ENCODE data around the gene DAB2IP.

Gene DAB2IP

GRCh38 chr9:121686930-121687541, 35.6 kb downstream of the DAB2IP start:
- TF ChIP-seq CTCF (IDR thresholded peaks at IDR 0.05; ENCODE audit: poor library complexity, severe bottlenecking) = peak; percentile 85
- Histone ChIP-seq H3K4me1 (ENCODE audit: insufficient read depth, poor library complexity, severe bottlenecking) (no peaks in the 10 kb centered on the region), H3K4me3 (ENCODE audit: severe bottlenecking) (no peak overlapping the region), H3K9me3 (ENCODE audit: severe bottlenecking) (no peaks in the 10 kb centered on the region), H3K27me3 (ENCODE audit: insufficient read depth, poor library complexity, severe bottlenecking) (no peaks in the 10 kb centered on the region), H3K27ac (ENCODE audit: poor library complexity, severe bottlenecking) (no peak overlapping the region), H3K36me3 (ENCODE audit: low read depth) (no peaks in the 10 kb centered on the region)
- no peak for DNase-seq (ENCODE audit: low spot score)
- peak; percentile 79 for ATAC-seq (ENCODE audit: low read depth)

- Histone ChIP-seq H3K27ac (ENCODE audit: poor library complexity, severe bottlenecking) (no peak overlapping the region), H3K4me3 (ENCODE audit: severe bottlenecking) (no peak overlapping the region), H3K4me1 (ENCODE audit: insufficient read depth, poor library complexity, severe bottlenecking) (no peaks in the 10 kb centered on the region), H3K27me3 (ENCODE audit: insufficient read depth, poor library complexity, severe bottlenecking) (no peaks in the 10 kb centered on the region), H3K36me3 (ENCODE audit: low read depth) (no peaks in the 10 kb centered on the region), H3K9me3 (ENCODE audit: severe bottlenecking) (no peaks in the 10 kb centered on the region)
- no peak for TF ChIP-seq CTCF (IDR thresholded peaks at IDR 0.05; ENCODE audit: poor library complexity, severe bottlenecking)
- DNase-seq (ENCODE audit: low spot score) (no peak), ATAC-seq (ENCODE audit: low read depth) (no peak)
Measured at GRCh38 chr9:121688146-121688680, 36.8 kb downstream of the DAB2IP start.

- Histone ChIP-seq H3K9me3 (ENCODE audit: severe bottlenecking) (no peaks in the 10 kb centered on the region), H3K4me1 (ENCODE audit: insufficient read depth, poor library complexity, severe bottlenecking) (no peaks in the 10 kb centered on the region), H3K27me3 (ENCODE audit: insufficient read depth, poor library complexity, severe bottlenecking) (no peaks in the 10 kb centered on the region), H3K36me3 (ENCODE audit: low read depth) (no peaks in the 10 kb centered on the region), H3K4me3 (ENCODE audit: severe bottlenecking) (no peak overlapping the region), H3K27ac (ENCODE audit: poor library complexity, severe bottlenecking) (no peak overlapping the region)
- ATAC-seq (ENCODE audit: low read depth) = no peak
- TF ChIP-seq CTCF (IDR thresholded peaks at IDR 0.05; ENCODE audit: poor library complexity, severe bottlenecking) = no peak
- no peak for DNase-seq (ENCODE audit: low spot score)
Measured at GRCh38 chr9:121688681-121689080, 37.2 kb downstream of the DAB2IP start.

GRCh38 chr9:121689461-121690157, 38.2 kb downstream of the DAB2IP start:
- Histone ChIP-seq H3K4me1 (ENCODE audit: insufficient read depth, poor library complexity, severe bottlenecking) (no peaks in the 10 kb centered on the region), H3K36me3 (ENCODE audit: low read depth) (no peaks in the 10 kb centered on the region), H3K9me3 (ENCODE audit: severe bottlenecking) (no peaks in the 10 kb centered on the region), H3K27ac (ENCODE audit: poor library complexity, severe bottlenecking) (no peak overlapping the region), H3K4me3 (ENCODE audit: severe bottlenecking) (no peak overlapping the region), H3K27me3 (ENCODE audit: insufficient read depth, poor library complexity, severe bottlenecking) (no peaks in the 10 kb centered on the region)
- DNase-seq (ENCODE audit: low spot score) = no peak
- TF ChIP-seq CTCF (IDR thresholded peaks at IDR 0.05; ENCODE audit: poor library complexity, severe bottlenecking) = no peak
- no peak for ATAC-seq (ENCODE audit: low read depth)

GRCh38 chr9:121690316-121690715, 38.9 kb downstream of the DAB2IP start:
- ATAC-seq (ENCODE audit: low read depth) = no peak
- no peak for DNase-seq (ENCODE audit: low spot score)
- no peak for TF ChIP-seq CTCF (IDR thresholded peaks at IDR 0.05; ENCODE audit: poor library complexity, severe bottlenecking)
- no peak overlapping the region for H3K27ac ChIP-seq (ENCODE audit: poor library complexity, severe bottlenecking)
- H3K36me3 ChIP-seq (ENCODE audit: low read depth) = no peaks in the 10 kb centered on the region
- H3K4me1 ChIP-seq (ENCODE audit: insufficient read depth, poor library complexity, severe bottlenecking) = no peaks in the 10 kb centered on the region
- no peak overlapping the region for H3K4me3 ChIP-seq (ENCODE audit: severe bottlenecking)
- no peaks in the 10 kb centered on the region for H3K9me3 ChIP-seq (ENCODE audit: severe bottlenecking)
- no peaks in the 10 kb centered on the region for H3K27me3 ChIP-seq (ENCODE audit: insufficient read depth, poor library complexity, severe bottlenecking)
